ENCODE results near the gene PRKAR1A.

PRKAR1A gene

DNA sequence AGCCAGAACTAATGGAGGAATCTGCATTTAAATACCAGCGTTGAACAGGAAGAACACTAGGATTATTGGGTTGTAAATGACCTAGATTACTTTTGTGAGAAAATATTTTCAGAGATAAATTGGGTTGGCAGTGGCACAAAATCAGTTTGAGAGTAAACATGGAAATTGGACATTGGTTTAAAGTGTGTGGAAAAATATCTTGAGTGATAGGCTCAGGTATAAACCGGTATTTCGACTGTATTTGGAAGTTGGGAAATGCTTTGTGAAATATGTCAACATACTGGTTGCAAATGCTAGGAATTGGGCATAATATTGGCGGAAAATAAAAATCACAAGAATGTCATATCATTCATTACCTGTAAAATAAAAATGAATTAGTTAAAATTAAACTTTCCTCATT is 15.1 kb downstream of the PRKAR1A start:
- Histone ChIP-seq H3K4me2 (ENCODE audit: low read length) (no peak overlapping the region), H3K27ac (ENCODE audit: low read depth, low read length) (no peak overlapping the region), H3K79me2 (ENCODE audit: control insufficient read depth, low read length) (no peaks in the 10 kb centered on the region), H3K9me2 (replicated peaks; ENCODE audit: control insufficient read depth, low read length) (no peaks in the 10 kb centered on the region), H3F3A (ENCODE audit: control insufficient read depth, insufficient read depth) (no peaks in the 10 kb centered on the region), H3K4me3 (ENCODE audit: low read length) (no peak overlapping the region), H3K4me1 (ENCODE audit: control insufficient read depth, low read length) (no peaks in the 10 kb centered on the region), H3K9me3 (ENCODE audit: control insufficient read depth, insufficient read depth, low read length) (no peaks in the 10 kb centered on the region), H4K20me1 (ENCODE audit: control insufficient read depth, insufficient read depth, low read depth, low read length) (no peaks in the 10 kb centered on the region), H3K27me3 (ENCODE audit: control insufficient read depth, low read length) (no peaks in the 10 kb centered on the region), H3K36me3 (ENCODE audit: control insufficient read depth, low read length) (peaks cover 95% of the 10 kb centered on the region)
- TF ChIP-seq, protein P1, sequence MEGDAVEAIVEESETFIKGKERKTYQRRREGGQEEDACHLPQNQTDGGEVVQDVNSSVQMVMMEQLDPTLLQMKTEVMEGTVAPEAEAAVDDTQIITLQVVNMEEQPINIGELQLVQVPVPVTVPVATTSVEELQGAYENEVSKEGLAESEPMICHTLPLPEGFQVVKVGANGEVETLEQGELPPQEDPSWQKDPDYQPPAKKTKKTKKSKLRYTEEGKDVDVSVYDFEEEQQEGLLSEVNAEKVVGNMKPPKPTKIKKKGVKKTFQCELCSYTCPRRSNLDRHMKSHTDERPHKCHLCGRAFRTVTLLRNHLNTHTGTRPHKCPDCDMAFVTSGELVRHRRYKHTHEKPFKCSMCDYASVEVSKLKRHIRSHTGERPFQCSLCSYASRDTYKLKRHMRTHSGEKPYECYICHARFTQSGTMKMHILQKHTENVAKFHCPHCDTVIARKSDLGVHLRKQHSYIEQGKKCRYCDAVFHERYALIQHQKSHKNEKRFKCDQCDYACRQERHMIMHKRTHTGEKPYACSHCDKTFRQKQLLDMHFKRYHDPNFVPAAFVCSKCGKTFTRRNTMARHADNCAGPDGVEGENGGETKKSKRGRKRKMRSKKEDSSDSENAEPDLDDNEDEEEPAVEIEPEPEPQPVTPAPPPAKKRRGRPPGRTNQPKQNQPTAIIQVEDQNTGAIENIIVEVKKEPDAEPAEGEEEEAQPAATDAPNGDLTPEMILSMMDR (IDR thresholded peaks at IDR 0.05; ENCODE audit: low read depth, low read length, poor library complexity, severe bottlenecking), result no peak
- TF ChIP-seq EZH2phosphoT487 (IDR thresholded peaks at IDR 0.05; ENCODE audit: borderline replicate concordance, low read length), result no peak

DNA sequence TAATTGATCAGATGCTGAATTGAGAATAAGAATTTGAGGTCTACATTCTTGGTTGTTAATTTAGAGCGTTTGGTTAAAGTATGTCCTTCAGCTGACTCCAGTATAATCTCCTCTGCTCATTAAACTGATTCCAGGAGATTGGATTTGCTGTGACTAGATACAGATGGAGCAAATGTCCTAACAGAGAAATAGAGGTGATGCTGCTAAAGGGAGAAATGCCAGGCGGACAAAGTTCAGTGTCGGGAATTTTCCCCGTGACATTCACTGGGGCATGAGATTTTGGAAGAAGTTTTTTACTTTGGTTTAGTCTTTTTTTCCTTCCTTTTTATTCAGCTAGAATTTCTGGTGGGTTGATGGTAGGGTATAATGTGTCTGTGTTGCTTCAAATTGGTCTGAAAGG is 19.0 kb downstream of the PRKAR1A start:
- no peaks in the 10 kb centered on the region for H3K79me2 ChIP-seq (ENCODE audit: control insufficient read depth, low read length)
- H4K20me1 ChIP-seq (ENCODE audit: control insufficient read depth, insufficient read depth, low read depth, low read length), result no peaks in the 10 kb centered on the region
- no peaks in the 10 kb centered on the region for H3K9me3 ChIP-seq (ENCODE audit: control insufficient read depth, insufficient read depth, low read length)
- H3K9me2 ChIP-seq (replicated peaks; ENCODE audit: control insufficient read depth, low read length), result no peaks in the 10 kb centered on the region
- H3K4me1 ChIP-seq (ENCODE audit: control insufficient read depth, low read length), result no peaks in the 10 kb centered on the region
- H3K27me3 ChIP-seq (ENCODE audit: control insufficient read depth, low read length), result no peaks in the 10 kb centered on the region
- peaks cover 88% of the 10 kb centered on the region for H3K36me3 ChIP-seq (ENCODE audit: control insufficient read depth, low read length)
- TF ChIP-seq, protein P1 (IDR thresholded peaks at IDR 0.05; ENCODE audit: low read depth, low read length, poor library complexity, severe bottlenecking), result no peak
- no peak for TF ChIP-seq EZH2phosphoT487 (IDR thresholded peaks at IDR 0.05; ENCODE audit: borderline replicate concordance, low read length)
- H3K4me3 ChIP-seq (ENCODE audit: low read length), result no peak overlapping the region
- H3K27ac ChIP-seq (ENCODE audit: low read depth, low read length), result no peak overlapping the region
- H3F3A ChIP-seq (ENCODE audit: control insufficient read depth, insufficient read depth), result peaks cover 4% of the 10 kb centered on the region; the same call in 1 of the 2 replicates
- no peak overlapping the region for H3K4me2 ChIP-seq (ENCODE audit: low read length)

DNA sequence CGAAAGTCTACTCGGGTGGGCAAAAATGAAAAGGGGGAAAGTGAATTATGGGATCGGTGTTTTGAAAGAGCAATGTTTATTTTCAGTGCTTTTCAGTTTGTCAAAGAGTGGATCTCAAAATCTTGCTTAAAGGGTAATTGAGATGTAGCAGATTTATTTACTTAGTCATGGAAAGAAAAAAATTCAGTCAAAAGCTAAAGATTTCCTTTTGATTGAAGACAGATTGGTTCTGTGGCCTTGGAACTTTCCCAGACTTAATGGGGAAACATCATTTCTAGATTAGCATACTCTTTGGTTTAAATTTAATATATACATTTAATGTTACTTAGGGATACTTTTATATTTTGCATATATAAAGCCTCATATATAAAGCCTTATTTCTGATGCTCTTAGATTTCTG is 20.6 kb downstream of the PRKAR1A start:
- Histone ChIP-seq H3K36me3 (ENCODE audit: control insufficient read depth, low read length) (peaks cover 80% of the 10 kb centered on the region), H3K79me2 (ENCODE audit: control insufficient read depth, low read length) (no peaks in the 10 kb centered on the region), H3K4me1 (ENCODE audit: control insufficient read depth, low read length) (no peaks in the 10 kb centered on the region), H3K27me3 (ENCODE audit: control insufficient read depth, low read length) (no peaks in the 10 kb centered on the region), H3K9me3 (ENCODE audit: control insufficient read depth, insufficient read depth, low read length) (no peaks in the 10 kb centered on the region), H3K27ac (ENCODE audit: low read depth, low read length) (no peak overlapping the region), H3K9me2 (replicated peaks; ENCODE audit: control insufficient read depth, low read length) (no peaks in the 10 kb centered on the region), H4K20me1 (ENCODE audit: control insufficient read depth, insufficient read depth, low read depth, low read length) (no peaks in the 10 kb centered on the region), H3K4me3 (ENCODE audit: low read length) (no peak overlapping the region), H3F3A (ENCODE audit: control insufficient read depth, insufficient read depth) (peaks cover 4% of the 10 kb centered on the region; the same call in 1 of the 2 replicates), H3K4me2 (ENCODE audit: low read length) (no peak overlapping the region)
- TF ChIP-seq, protein P1 (IDR thresholded peaks at IDR 0.05; ENCODE audit: low read depth, low read length, poor library complexity, severe bottlenecking), result no peak
- TF ChIP-seq EZH2phosphoT487 (IDR thresholded peaks at IDR 0.05; ENCODE audit: borderline replicate concordance, low read length), result no peak

All from DOHH2 (cell line).